ENCODE measurements around the gene PRRT1.

PRRT1 gene

DNA sequence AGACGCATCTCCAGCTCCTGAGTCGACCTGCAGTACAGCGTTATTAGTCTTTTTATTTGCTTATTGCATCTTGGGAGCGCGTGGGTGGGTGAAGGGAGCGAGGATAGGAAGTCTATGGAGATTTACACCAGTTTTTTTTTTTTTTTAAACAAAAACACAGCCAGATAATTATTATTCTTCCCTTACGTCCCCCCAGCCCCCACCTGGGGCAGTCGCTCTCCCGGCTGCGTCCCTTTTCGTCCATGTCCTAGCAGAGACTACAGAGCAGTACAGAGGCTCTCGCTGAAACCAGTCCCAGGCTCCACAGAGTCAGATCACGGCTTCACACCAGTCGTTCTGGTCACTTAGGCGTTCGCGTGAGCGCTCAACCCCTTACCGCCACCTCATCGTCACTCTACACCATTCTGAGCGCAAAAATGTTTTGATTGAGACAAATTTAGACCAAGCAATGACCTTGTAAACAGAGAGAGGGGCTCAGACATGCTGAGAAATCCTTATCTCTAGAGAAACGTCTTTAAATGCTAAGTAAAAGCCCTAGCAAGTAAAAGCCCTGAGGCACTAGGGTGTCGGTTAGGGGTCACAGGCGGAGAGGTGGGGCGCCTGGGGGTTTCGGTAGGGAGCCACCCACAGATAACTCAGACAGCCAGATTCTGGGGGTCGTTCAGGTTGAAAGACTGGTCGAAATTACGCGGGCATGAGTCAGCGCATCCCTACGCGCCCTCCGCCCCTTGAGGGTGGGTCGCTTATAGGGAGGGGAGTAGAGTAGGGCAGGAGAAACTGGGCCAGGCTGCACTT lies 1.2 kb upstream of the PRRT1 start:
- H3K4me1 ChIP-seq = peaks cover 0 to 49% (median 39%) of the 10 kb centered on the region in 4 donors
- H3K4me3 ChIP-seq = peak overlapping the region; percentile 67 to 81
- H3K27me3 ChIP-seq = no peaks in the 10 kb centered on the region
- TF ChIP-seq CTCF (IDR thresholded peaks at IDR 0.05) = no peak
- H3K27ac ChIP-seq = peak overlapping the region; percentile 92 to 98
- peak in 1 of 2 donors; percentile 46 for DNase-seq
- H3K9me3 ChIP-seq = no peaks in the 10 kb centered on the region
- H3K36me3 ChIP-seq = peaks cover 10 to 36% (median 19%) of the 10 kb centered on the region in 3 donors
- intact Hi-C loops (cut with DNase I; ENCODE audit: low total_unique reads) = loop anchor here (5.0 kb wide), 1 partner anchor 66 kb away; no protein-coding TSS in a partner anchor

DNA sequence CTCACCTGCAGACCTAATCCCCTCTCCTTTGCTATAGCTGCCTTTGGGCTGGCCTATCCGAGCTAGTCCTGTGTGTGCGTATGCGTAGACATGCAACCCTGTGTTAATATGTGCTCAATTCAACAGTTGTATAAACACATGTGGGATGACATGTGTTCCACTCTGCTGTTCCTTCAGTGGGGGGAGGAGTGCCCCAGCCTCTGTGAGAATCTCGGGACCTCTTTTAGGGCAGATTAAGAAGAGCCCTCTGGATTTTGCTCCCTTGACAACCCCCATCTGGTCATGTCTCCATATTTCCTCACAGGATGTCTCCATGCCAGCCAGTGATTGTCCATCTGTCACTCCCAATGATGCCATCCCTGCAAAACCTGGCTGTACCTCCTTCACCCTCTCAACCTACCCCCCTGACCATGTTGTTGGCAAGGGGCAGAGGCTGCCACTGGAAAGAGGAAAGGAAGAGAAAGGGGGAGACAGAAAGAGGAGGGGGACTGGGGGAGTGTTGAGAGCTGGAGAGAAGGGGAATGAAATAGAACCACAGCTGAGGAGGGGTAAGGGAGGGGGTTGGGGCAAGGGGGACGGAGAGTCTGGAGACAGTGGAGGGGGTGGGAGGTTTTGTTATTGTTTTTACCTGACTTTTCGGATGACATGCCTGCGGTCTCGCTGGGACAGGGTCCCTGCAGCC lies 417 bp downstream of the PRRT1 start:
- peaks cover 0 to 49% (median 39%) of the 10 kb centered on the region in 4 donors for H3K4me1 ChIP-seq
- no peaks in the 10 kb centered on the region for H3K9me3 ChIP-seq
- intact Hi-C loops (cut with DNase I; ENCODE audit: low total_unique reads) = loop anchor here (5.0 kb wide), 1 partner anchor 64 kb away; no protein-coding TSS in a partner anchor
- no peaks in the 10 kb centered on the region for H3K27me3 ChIP-seq
- H3K4me3 ChIP-seq = peak overlapping the region; percentile 67 to 81
- no peak for TF ChIP-seq CTCF (IDR thresholded peaks at IDR 0.05)
- peak overlapping the region; percentile 92 to 98 for H3K27ac ChIP-seq
- peaks cover 4 to 19% (median 11%) of the 10 kb centered on the region in 3 donors for H3K36me3 ChIP-seq
- no peak for DNase-seq

DNA sequence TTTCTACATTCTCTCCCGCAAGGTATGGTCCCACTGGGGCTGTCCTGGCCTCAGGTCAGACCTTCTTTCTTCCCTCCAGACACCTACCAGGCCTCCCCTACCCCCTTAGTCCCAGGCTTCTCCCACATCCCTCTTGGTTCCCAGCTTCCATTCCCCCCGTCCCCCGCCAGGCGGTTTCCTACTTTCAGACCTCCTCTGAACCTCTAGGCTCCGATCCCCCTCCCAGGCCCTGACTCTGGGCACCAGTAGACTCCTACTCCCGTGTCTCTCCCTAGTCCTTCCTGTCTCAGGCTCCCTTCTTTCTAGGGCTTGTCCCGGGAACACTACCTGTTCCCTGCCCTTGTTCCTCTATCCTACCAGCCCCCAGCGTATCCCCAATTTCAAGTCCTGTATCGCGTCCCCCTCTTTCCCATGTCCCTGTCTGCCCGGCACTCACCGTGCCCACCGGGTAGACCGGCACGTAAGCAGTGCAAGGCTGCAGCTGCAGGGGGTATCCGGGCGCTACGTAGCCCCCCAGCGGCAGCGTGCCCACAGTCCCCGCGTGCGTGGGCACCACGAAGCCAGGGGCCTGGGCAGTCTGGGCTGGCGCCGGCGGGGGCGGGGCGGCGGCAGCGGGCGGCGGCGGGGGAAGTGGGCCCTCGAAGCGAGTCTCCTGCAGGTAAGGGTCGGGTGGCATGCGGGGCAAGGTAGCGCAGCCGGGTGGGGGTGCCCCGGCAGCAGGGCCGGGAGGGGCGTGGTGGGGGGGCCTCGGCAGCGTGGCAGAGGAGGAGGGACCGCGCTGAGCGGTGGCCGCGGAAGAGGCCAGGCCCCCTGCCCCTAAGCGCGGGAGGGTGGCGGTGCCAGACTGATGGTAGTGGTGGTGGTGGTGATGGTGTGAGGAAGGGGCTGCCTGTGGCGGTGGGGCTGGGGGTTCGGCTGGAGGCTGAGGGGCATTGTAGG lies 1.5 kb downstream of the PRRT1 start:
- Histone ChIP-seq H3K9me3 (no peaks in the 10 kb centered on the region), H3K4me3 (peak overlapping the region; percentile 67 to 81), H3K27ac (peak overlapping the region; percentile 5 to 98), H3K36me3 (peaks cover 4 to 11% (median 11%) of the 10 kb centered on the region in 3 donors), H3K27me3 (no peaks in the 10 kb centered on the region), H3K4me1 (peaks cover 0 to 39% (median 33%) of the 10 kb centered on the region in 4 donors)
- intact Hi-C loops (cut with DNase I; ENCODE audit: low total_unique reads) = loop anchor here (5.0 kb wide), 1 partner anchor 63 kb away; no protein-coding TSS in a partner anchor
- DNase-seq = no peak
- TF ChIP-seq CTCF (IDR thresholded peaks at IDR 0.05) = no peak

DNA sequence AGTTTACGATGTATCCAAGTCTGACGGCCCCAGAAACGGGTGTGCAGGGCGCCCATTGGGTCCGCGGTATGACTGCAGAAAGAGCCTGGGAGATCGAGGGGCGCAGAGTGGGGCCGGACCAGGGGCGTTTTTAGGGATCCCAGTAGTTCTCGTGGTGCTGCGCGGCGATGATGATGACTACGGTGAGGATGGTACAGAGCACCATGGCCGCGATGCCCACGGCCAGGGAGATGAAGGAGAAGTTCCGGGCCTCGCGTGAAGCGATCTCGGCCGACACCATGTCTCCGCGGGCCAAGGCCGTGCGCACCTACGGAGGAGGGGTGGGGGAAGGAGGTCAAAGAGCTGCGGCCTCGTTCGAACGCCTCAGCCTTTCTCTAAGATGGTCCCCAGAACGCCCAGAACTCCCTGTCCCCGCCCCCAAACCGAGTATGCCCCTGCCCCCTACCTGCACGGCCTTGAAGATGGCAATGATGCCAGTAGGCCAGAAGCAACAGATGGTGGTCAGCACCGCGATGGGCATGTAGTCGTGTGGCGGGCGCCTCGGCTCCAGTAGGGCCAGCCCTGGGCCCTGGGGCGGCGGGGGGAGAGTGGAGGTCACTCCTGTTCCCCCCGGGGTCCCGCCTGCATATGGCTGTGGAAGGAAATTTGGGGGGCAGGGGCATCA lies 2.5 kb downstream of the PRRT1 start:
- Histone ChIP-seq H3K36me3 (peaks cover 4 to 11% (median 11%) of the 10 kb centered on the region in 3 donors), H3K27ac (no peak overlapping the region), H3K4me3 (peak overlapping the region in 1 of 2 donors; percentile 17), H3K27me3 (no peaks in the 10 kb centered on the region), H3K9me3 (no peaks in the 10 kb centered on the region), H3K4me1 (peaks cover 0 to 33% (median 28%) of the 10 kb centered on the region in 4 donors)
- TF ChIP-seq CTCF (IDR thresholded peaks at IDR 0.05) = no peak
- no peak for DNase-seq
- intact Hi-C loops (cut with DNase I; ENCODE audit: low total_unique reads) = no loop called here

Measured in tibial artery (tissue), 4 donors.